Activated naive CD8-positive, alpha-beta T cell treated with anti-CD3 and anti-CD28 coated beads for 36 hours (primary cell): ENCODE measurements around the gene EFCAB6. TPM values are rescaled to one million over a fixed set of nuclear protein-coding genes. Genes with fewer than 3 reads are reported as not detected.

ENCODE experiments used
- DNase-seq: peaks from one replicate; pipeline ENCODE4 v3.0.0; 2021
- H3K27ac Mint-ChIP-seq: one replicate; pipeline ENCODE4 v1.8.0; 2022; ENCODE audit warnings: mild to moderate bottlenecking, moderate library complexity, mixed read lengths
- H3K27me3 Mint-ChIP-seq: one replicate; pipeline ENCODE4 v1.8.0; 2022; ENCODE audit warnings: mild to moderate bottlenecking, mixed read lengths
- H3K36me3 Mint-ChIP-seq: one replicate; pipeline ENCODE4 v1.8.0; 2021; ENCODE audit warnings: mild to moderate bottlenecking, mixed read lengths
- H3K4me1 Mint-ChIP-seq: one replicate; pipeline ENCODE4 v1.8.0; 2021; ENCODE audit warnings: mixed read lengths
- H3K4me3 Mint-ChIP-seq: one replicate; pipeline ENCODE4 v1.8.0; 2022; ENCODE audit warnings: mild to moderate bottlenecking, moderate library complexity, mixed read lengths
- H3K9me3 Mint-ChIP-seq: one replicate; pipeline ENCODE4 v1.8.0; 2022; ENCODE audit warnings: mixed read lengths
- total RNA-seq, 2 experiments: library from RNA; stranded (reverse); gene quantifications; one replicate each; pipeline ENCODE4 v1.2.3, GENCODE V29; 2021

Gene EFCAB6
- total RNA-seq, 2 experiments from 2014 or later, result 0.36 to 0.37 TPM

- no peaks in the 10 kb centered on the region for H3K36me3 Mint-ChIP-seq
- H3K4me3 Mint-ChIP-seq, result no peak overlapping the region
- H3K27ac Mint-ChIP-seq, result no peak overlapping the region
- H3K27me3 Mint-ChIP-seq, result peaks cover 11% of the 10 kb centered on the region
- no peak for DNase-seq
- H3K9me3 Mint-ChIP-seq, result no peaks in the 10 kb centered on the region
- no peaks in the 10 kb centered on the region for H3K4me1 Mint-ChIP-seq
Observed at GRCh38 chr22:43827926-43828724, 16.0 kb upstream of the EFCAB6 start.

- Mint-ChIP-seq H3K4me3 (no peak overlapping the region), H3K4me1 (no peaks in the 10 kb centered on the region), H3K27ac (no peak overlapping the region), H3K9me3 (no peaks in the 10 kb centered on the region), H3K27me3 (peaks cover 9% of the 10 kb centered on the region), H3K36me3 (no peaks in the 10 kb centered on the region)
- DNase-seq, result no peak
Observed at GRCh38 chr22:43827003-43827735, 15.1 kb upstream of the EFCAB6 start.

GRCh38 chr22:43826142-43827002 is 14.3 kb upstream of the EFCAB6 start:
- no peak overlapping the region for H3K4me3 Mint-ChIP-seq
- H3K27me3 Mint-ChIP-seq, result peaks cover 10% of the 10 kb centered on the region
- no peaks in the 10 kb centered on the region for H3K9me3 Mint-ChIP-seq
- no peak for DNase-seq
- no peaks in the 10 kb centered on the region for H3K36me3 Mint-ChIP-seq
- H3K27ac Mint-ChIP-seq, result no peak overlapping the region
- H3K4me1 Mint-ChIP-seq, result no peaks in the 10 kb centered on the region

- no peaks in the 10 kb centered on the region for H3K36me3 Mint-ChIP-seq
- H3K4me1 Mint-ChIP-seq, result no peaks in the 10 kb centered on the region
- H3K27me3 Mint-ChIP-seq, result peaks cover 10% of the 10 kb centered on the region
- no peak overlapping the region for H3K4me3 Mint-ChIP-seq
- no peaks in the 10 kb centered on the region for H3K9me3 Mint-ChIP-seq
- H3K27ac Mint-ChIP-seq, result no peak overlapping the region
- DNase-seq, result no peak
Observed at GRCh38 chr22:43825651-43826050, 13.5 kb upstream of the EFCAB6 start.

GRCh38 chr22:43824724-43825420 is 12.8 kb upstream of the EFCAB6 start:
- peaks cover 10% of the 10 kb centered on the region for H3K27me3 Mint-ChIP-seq
- H3K36me3 Mint-ChIP-seq, result no peaks in the 10 kb centered on the region
- no peaks in the 10 kb centered on the region for H3K4me1 Mint-ChIP-seq
- H3K9me3 Mint-ChIP-seq, result no peaks in the 10 kb centered on the region
- no peak for DNase-seq
- H3K4me3 Mint-ChIP-seq, result no peak overlapping the region
- no peak overlapping the region for H3K27ac Mint-ChIP-seq

- no peaks in the 10 kb centered on the region for H3K4me1 Mint-ChIP-seq
- H3K27ac Mint-ChIP-seq, result no peak overlapping the region
- no peak overlapping the region for H3K4me3 Mint-ChIP-seq
- no peak for DNase-seq
- peaks cover 10% of the 10 kb centered on the region for H3K27me3 Mint-ChIP-seq
- no peaks in the 10 kb centered on the region for H3K36me3 Mint-ChIP-seq
- H3K9me3 Mint-ChIP-seq, result no peaks in the 10 kb centered on the region
Observed at GRCh38 chr22:43823911-43824665, 12.0 kb upstream of the EFCAB6 start.

- no peaks in the 10 kb centered on the region for H3K4me1 Mint-ChIP-seq
- H3K27me3 Mint-ChIP-seq, result peaks cover 10% of the 10 kb centered on the region
- peak overlapping the region; percentile 8 for H3K27ac Mint-ChIP-seq
- no peaks in the 10 kb centered on the region for H3K9me3 Mint-ChIP-seq
- no peak overlapping the region for H3K4me3 Mint-ChIP-seq
- no peak for DNase-seq
- no peaks in the 10 kb centered on the region for H3K36me3 Mint-ChIP-seq
Observed at GRCh38 chr22:43823353-43823908, 11.3 kb upstream of the EFCAB6 start.

GRCh38 chr22:43821606-43822425 is 9.7 kb upstream of the EFCAB6 start:
- Mint-ChIP-seq H3K27ac (no peak overlapping the region), H3K4me1 (no peaks in the 10 kb centered on the region), H3K27me3 (peaks cover 10% of the 10 kb centered on the region), H3K9me3 (no peaks in the 10 kb centered on the region), H3K4me3 (no peak overlapping the region), H3K36me3 (no peaks in the 10 kb centered on the region)
- DNase-seq, result no peak

GRCh38 chr22:43820651-43821305 is 8.7 kb upstream of the EFCAB6 start:
- Mint-ChIP-seq H3K9me3 (no peaks in the 10 kb centered on the region), H3K27me3 (peaks cover 10% of the 10 kb centered on the region), H3K4me1 (no peaks in the 10 kb centered on the region), H3K4me3 (no peak overlapping the region), H3K36me3 (no peaks in the 10 kb centered on the region), H3K27ac (no peak overlapping the region)
- DNase-seq, result no peak

- no peak for DNase-seq
- H3K27ac Mint-ChIP-seq, result no peak overlapping the region
- no peaks in the 10 kb centered on the region for H3K36me3 Mint-ChIP-seq
- peaks cover 10% of the 10 kb centered on the region for H3K27me3 Mint-ChIP-seq
- no peaks in the 10 kb centered on the region for H3K9me3 Mint-ChIP-seq
- no peak overlapping the region for H3K4me3 Mint-ChIP-seq
- no peaks in the 10 kb centered on the region for H3K4me1 Mint-ChIP-seq
Observed at GRCh38 chr22:43819931-43820640, 8.0 kb upstream of the EFCAB6 start.

GRCh38 chr22:43819421-43819921 is 7.4 kb upstream of the EFCAB6 start:
- H3K27me3 Mint-ChIP-seq, result peaks cover 6% of the 10 kb centered on the region
- no peak for DNase-seq
- no peak overlapping the region for H3K27ac Mint-ChIP-seq

GRCh38 chr22:43818981-43819380 is 6.9 kb upstream of the EFCAB6 start:
- peaks cover 4% of the 10 kb centered on the region for H3K4me1 Mint-ChIP-seq

More at GRCh38 chr22:43819421-43819921, 7.4 kb upstream of the EFCAB6 start:
- no peak overlapping the region for H3K4me3 Mint-ChIP-seq
- H3K36me3 Mint-ChIP-seq, result peaks cover under 1% of the 10 kb centered on the region
- H3K9me3 Mint-ChIP-seq, result no peaks in the 10 kb centered on the region
- H3K4me1 Mint-ChIP-seq, result no peaks in the 10 kb centered on the region

More at GRCh38 chr22:43818981-43819380, 6.9 kb upstream of the EFCAB6 start:
- Mint-ChIP-seq H3K36me3 (peaks cover 5% of the 10 kb centered on the region), H3K27me3 (peaks cover 3% of the 10 kb centered on the region), H3K9me3 (no peaks in the 10 kb centered on the region), H3K4me3 (no peak overlapping the region), H3K27ac (no peak overlapping the region)
- DNase-seq, result no peak
